Neuron (in vitro differentiated cells): Measurements from ENCODE around the gene KCNG2.

Source experiments
- H2AFZ ChIP-seq: one replicate; pipeline ENCODE4 v1.6.1; 2013; ENCODE audit warnings: low read depth, mild to moderate bottlenecking, inconsistent platforms, low read length, moderate library complexity
- H3K27me3 ChIP-seq: one replicate; pipeline ENCODE4 v1.6.1; 2013; ENCODE audit warnings: low read length; ENCODE audit not compliant: insufficient read depth
- H3K36me3 ChIP-seq: one replicate; pipeline ENCODE4 v1.6.1; 2013; ENCODE audit warnings: low read length; ENCODE audit not compliant: insufficient read depth
- H3K4me1 ChIP-seq: one replicate; pipeline ENCODE4 v1.6.1; 2013; ENCODE audit warnings: low read length; ENCODE audit not compliant: insufficient read depth
- H3K4me3 ChIP-seq: 2 replicates; pipeline ENCODE4 v1.5.1; 2013; ENCODE audit warnings: mild to moderate bottlenecking, low read length, moderate library complexity
- H3K9me3 ChIP-seq: one replicate; pipeline ENCODE4 v1.6.1; 2013; ENCODE audit warnings: low read length

The KCNG2 gene

DNA sequence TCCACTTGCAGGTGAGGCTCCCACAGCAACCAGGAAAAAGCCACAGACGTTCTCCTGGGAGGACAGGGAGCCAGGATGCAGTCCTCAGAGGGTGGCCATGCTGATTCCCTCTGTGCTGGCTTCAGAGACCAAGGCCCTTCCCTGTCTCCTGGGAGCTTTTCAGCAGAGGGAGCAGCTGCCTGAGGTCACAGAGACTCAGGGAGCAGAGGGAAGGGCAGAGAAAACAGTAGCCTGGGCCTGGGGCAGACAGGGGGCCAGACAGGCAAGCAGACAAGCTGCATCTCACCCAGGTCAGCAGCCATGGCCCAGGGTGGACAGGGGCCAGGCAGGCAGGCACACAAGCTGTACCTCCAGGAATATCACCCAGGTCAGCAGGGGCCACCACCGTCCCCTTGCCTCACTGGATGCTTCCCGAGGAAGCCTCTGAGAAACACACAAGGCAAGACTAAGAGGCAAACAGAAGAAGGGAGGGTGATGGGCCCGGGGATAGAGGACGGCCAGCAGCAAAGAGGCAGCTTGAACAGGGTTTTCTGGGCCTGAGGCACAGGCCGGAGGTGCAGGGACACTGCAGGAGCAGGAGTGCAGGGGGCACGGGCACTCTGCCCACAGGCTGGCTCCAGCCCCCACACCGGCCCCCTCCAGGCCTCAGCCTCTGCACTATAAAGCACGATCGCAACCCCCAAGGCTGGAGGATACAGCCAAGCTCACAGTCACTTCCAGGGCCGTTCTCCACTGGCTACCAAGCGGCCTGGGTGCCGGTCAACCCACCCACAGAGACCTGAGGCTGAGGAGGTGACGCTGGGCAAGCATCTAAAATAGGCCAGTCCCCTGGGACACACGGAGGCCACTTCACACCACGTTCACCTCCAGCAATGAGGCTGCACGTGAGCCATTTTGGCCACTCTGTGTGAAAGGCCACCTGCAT is 147.6 kb downstream of the KCNG2 start:
- no peak overlapping the region for H3K4me3 ChIP-seq
- H3K36me3 ChIP-seq, result peaks cover 48% of the 10 kb centered on the region
- no peak overlapping the region for H2AFZ ChIP-seq
- no peaks in the 10 kb centered on the region for H3K27me3 ChIP-seq
- H3K4me1 ChIP-seq, result peaks cover 8% of the 10 kb centered on the region
- peaks cover 11% of the 10 kb centered on the region for H3K9me3 ChIP-seq

DNA sequence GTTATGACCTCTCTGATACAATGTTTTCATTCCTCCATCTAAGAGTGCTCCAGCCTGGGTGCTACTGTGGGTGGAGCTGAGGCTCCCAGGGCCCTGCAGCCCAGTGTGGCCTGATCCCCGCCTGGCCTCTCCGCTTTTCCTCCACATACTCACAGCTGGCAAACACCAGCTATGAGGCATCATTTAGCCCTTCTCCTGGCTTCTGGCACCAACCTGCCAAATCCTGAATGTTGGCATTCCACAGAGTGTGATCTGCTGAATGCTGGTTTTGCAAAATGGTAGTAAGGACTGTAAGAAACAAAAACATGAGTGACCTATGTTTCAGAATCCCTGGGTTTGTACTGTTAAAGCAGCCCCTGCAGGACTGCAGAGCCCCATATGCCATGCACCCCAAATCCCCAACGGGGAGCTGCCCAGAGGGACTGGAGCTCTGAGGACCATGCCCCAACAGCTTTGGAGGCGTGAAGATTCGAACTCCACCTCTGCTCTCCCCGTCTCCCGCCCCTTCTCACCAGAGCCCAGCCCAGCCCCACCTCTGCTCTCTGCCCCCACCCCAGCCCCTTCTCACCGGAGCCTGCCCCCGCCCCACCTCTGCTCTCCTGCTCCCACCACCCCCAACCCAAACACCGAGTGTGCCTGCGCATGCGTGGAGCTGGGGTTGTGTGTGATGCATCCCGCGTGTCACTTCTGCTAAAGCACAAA is 149.5 kb downstream of the KCNG2 start:
- Histone ChIP-seq H3K9me3 (peaks cover 4% of the 10 kb centered on the region), H3K36me3 (peaks cover 34% of the 10 kb centered on the region), H3K4me1 (peaks cover 14% of the 10 kb centered on the region), H2AFZ (no peak overlapping the region), H3K4me3 (no peak overlapping the region), H3K27me3 (no peaks in the 10 kb centered on the region)

DNA sequence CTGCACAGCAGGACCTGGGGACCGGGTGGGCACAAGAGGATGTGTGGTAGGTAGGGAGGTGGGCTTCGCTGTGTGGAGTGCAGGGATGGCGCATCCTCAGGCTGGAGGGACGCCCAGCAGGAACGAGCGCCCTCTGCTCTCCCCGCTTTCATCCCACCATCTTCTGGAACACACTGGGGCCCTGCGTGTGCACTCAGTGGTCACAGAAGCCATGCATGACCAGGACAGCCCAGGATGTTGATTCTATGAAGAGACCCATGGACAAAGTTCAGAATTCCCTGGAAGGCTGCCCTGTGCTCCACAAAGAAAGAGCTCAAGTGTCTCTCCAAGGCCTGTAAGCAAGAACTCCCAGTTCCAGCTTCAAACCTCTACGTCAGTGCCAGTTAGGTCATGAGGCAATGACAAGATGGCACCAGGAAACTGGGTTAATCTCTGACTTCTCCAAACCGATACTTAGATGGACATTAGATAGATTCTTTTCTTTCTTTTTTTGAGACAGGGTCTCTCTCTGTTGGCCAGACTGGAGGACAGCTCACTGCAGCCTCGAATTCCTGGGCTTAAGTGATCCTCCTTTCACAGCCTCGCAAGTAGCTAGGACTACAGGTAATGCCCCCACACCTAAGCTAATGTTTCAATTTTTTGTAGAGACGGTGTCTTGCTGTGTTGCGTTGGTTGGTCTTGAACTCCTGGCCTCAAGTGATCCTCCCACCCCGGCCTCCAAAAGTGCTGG is 150.3 kb downstream of the KCNG2 start:
- H3K4me3 ChIP-seq, result no peak overlapping the region
- peaks cover 25% of the 10 kb centered on the region for H3K36me3 ChIP-seq
- H3K9me3 ChIP-seq, result peaks cover 4% of the 10 kb centered on the region
- H2AFZ ChIP-seq, result no peak overlapping the region
- H3K27me3 ChIP-seq, result no peaks in the 10 kb centered on the region
- peaks cover 15% of the 10 kb centered on the region for H3K4me1 ChIP-seq

DNA sequence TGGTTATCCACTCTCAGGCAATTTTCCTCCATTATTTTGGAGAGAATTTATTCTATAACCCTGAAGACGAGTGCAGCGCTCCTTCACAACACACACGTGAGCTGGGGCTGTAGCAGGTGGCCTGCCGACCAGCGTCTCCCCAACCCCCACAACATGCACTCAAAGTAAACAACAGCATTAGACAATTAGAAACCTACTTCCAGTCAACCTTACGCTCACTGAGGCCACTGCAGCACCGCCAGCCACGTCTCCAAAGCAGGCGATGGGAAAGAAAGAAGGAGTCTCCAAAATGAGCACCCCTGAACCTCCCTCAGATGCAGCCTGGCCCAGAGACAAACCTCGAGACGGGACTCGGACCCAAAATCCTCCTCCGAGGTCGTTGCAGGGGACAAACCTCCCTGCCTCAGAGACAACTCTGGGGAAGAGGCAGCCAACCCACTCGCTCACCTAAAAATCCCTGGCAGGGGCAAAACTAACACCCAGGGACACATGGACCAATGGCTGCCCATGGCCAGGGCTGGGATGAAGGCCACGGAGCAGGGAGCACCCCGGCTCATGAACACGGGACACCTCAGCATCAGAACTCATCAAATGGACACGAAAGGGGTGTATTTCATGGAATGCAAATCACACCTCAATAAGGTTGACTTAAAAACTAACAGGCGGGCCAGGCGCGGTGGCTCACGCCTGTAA is 151.1 kb downstream of the KCNG2 start:
- Histone ChIP-seq H3K27me3 (no peaks in the 10 kb centered on the region), H3K4me3 (no peak overlapping the region), H3K4me1 (peaks cover 15% of the 10 kb centered on the region), H2AFZ (no peak overlapping the region), H3K9me3 (no peaks in the 10 kb centered on the region), H3K36me3 (peaks cover 20% of the 10 kb centered on the region)
